ENCODE measurements around the gene TBX5. TPM values are rescaled to one million over a fixed set of nuclear protein-coding genes. Genes with fewer than 3 reads are reported as not detected.

The TBX5 gene
- total and polyA plus RNA-seq, 9 of the 15 experiments (the other 6 are each of a cell fraction or from before 2014, with no cell fraction given), result not detected

- ChIA-PET POLR2A (no interaction called here), CTCF (ENCODE audit: low intra/inter-chr PET ratio) (no interaction called here)
- H3K4me1 ChIP-seq (replicated peaks in 1 of 2; ENCODE audit: control insufficient read depth in 2 of 2, insufficient read depth in 2 of 2, low read length in 2 of 2), result peaks cover 0 to 13% of the 10 kb centered on the region in 2 experiments; a peak in 2 of 5 replicates
- BruUV-seq (replicated peaks), result no TSS peak
- H3K36me3 ChIP-seq (ENCODE audit: control insufficient read depth, insufficient read depth, low read length), result no peaks in the 10 kb centered on the region
- FAIRE-seq, result no peak
- 3% methylated on average over 12 of the region's 12 CpGs for WGBS (ENCODE audit: insufficient coverage, low coverage, missing lambda C conversion rate)
- H3K27me3 ChIP-seq (ENCODE audit: control insufficient read depth in 2 of 2, insufficient read depth in 2 of 2, low read length in 2 of 2), result peaks cover 61 to 82% of the 10 kb centered on the region in 2 experiments; a peak in 4 of 5 replicates
- no peak overlapping the region for H3K9ac ChIP-seq (ENCODE audit: insufficient read depth in 1 of 2, low read depth in 2 of 2, low read length in 2 of 2)
- intact Hi-C loops (cut with micrococcal nuclease) (no loop called here), in situ Hi-C loops (cut with MboI) (no loop called here)
- H2AFZ ChIP-seq (ENCODE audit: low read depth, low read length), result no peak overlapping the region
- H3K4me2 ChIP-seq (ENCODE audit: insufficient read depth, low read length), result no peak overlapping the region
- no peaks in the 10 kb centered on the region for H3K9me3 ChIP-seq (replicated peaks; ENCODE audit: control insufficient read depth, insufficient read depth, low read depth, low read length)
- no peak overlapping the region for H3K27ac ChIP-seq (ENCODE audit: extremely low read depth, low read depth, low read length)
- DNase-seq (ENCODE audit: extremely low read depth in 1 of 4, low spot score in 3 of 4), result no peak
- ATAC-seq, result no peak
- no peak overlapping the region for H3K4me3 ChIP-seq
- no peak for TF ChIP-seq HMGN3 (IDR thresholded peaks at IDR 0.05; ENCODE audit: borderline replicate concordance, extremely low read depth, insufficient read length, low read depth, low read length)
- no peak for TF ChIP-seq ZNF445 (CRISPR knock-in tag; IDR thresholded peaks at IDR 0.05; ENCODE audit: low read depth)
- no peak for TF ChIP-seq ARID3A (IDR thresholded peaks at IDR 0.05; ENCODE audit: borderline replicate concordance, low read depth, low read length)
- no peak for TF ChIP-seq SNAPC5 (CRISPR knock-in tag; IDR thresholded peaks at IDR 0.05)
- no peak for TF ChIP-seq PRMT5 (CRISPR knock-in tag; IDR thresholded peaks at IDR 0.05)
- no peak for TF ChIP-seq HCFC1 (IDR thresholded peaks at IDR 0.05; ENCODE audit: low read depth, low read length)
- no peak for TF ChIP-seq PTRF (tag; IDR thresholded peaks at IDR 0.05)
- no peak for TF ChIP-seq ZNF324 (CRISPR knock-in tag; IDR thresholded peaks at IDR 0.05)
- TF ChIP-seq ZFX (CRISPR knock-in tag; IDR thresholded peaks at IDR 0.05), result no peak
- TF ChIP-seq WHSC1 (IDR thresholded peaks at IDR 0.05; ENCODE audit: low read length), result no peak
- no peak for TF ChIP-seq ARID3B (CRISPR knock-in tag; IDR thresholded peaks at IDR 0.05; ENCODE audit: borderline replicate concordance)
- no peak for TF ChIP-seq PATZ1 (CRISPR knock-in tag; IDR thresholded peaks at IDR 0.05; ENCODE audit: borderline replicate concordance)
- H3K9me1 ChIP-seq (ENCODE audit: control insufficient read depth, insufficient read depth, low read length), result peaks cover 3% of the 10 kb centered on the region
- 0 out of 2 replicates have a peak, but pooled peaks cover 10% of the 10 kb centered on the region for H4K20me1 ChIP-seq (replicated peaks; ENCODE audit: control insufficient read depth, insufficient read depth, low read length)
- H3K79me2 ChIP-seq (ENCODE audit: control insufficient read depth, insufficient read depth, low read length), result no peaks in the 10 kb centered on the region
Measured at GRCh38 chr12:114406984-114407841, 1.3 kb upstream of the TBX5 start.
